Measurements from ENCODE around the gene DPYSL5.
"Not testable (repeated sequence)": the region's sequence is repeated elsewhere in the genome, so short reads cannot be mapped to it uniquely, and the experiment has no call there.

DPYSL5 gene

GRCh38 chr2:26847655-26848335 lies at the start of gene DPYSL5:
Gene DPYSL5 (plus strand): TSS chr2:26848132. CDS start chr2:26898500, 50,368 bp downstream.
- no peak for DNase-seq (ENCODE audit: low read depth in 2 of 3, low spot score in 1 of 3)

GRCh38 chr2:26801328-26801727 lies 46.6 kb upstream of the DPYSL5 start:
- no peak for DNase-seq (ENCODE audit: low read depth in 2 of 3, low spot score in 1 of 3)

- DNase-seq (ENCODE audit: low read depth in 2 of 3, low spot score in 1 of 3) = no peak
Measured at GRCh38 chr2:26801796-26802195, 46.1 kb upstream of the DPYSL5 start.

GRCh38 chr2:26805241-26805676 lies 42.7 kb upstream of the DPYSL5 start:
- no peak for DNase-seq (ENCODE audit: low read depth in 2 of 3, low spot score in 1 of 3)

- no peak for DNase-seq (ENCODE audit: low read depth in 2 of 3, low spot score in 1 of 3)
Measured at GRCh38 chr2:26807788-26808460, 40.0 kb upstream of the DPYSL5 start.

GRCh38 chr2:26809211-26809610 lies 38.7 kb upstream of the DPYSL5 start:
- DNase-seq (ENCODE audit: low read depth in 2 of 3, low spot score in 1 of 3) = no peak

GRCh38 chr2:26809876-26810577 lies 37.9 kb upstream of the DPYSL5 start:
- DNase-seq (ENCODE audit: low read depth in 2 of 3, low spot score in 1 of 3) = no peak

- no peak for DNase-seq (ENCODE audit: low read depth in 2 of 3, low spot score in 1 of 3)
Measured at GRCh38 chr2:26811261-26811660, 36.7 kb upstream of the DPYSL5 start.

- no peak for DNase-seq (ENCODE audit: low read depth in 2 of 3, low spot score in 1 of 3)
Measured at GRCh38 chr2:26811791-26812694, 35.9 kb upstream of the DPYSL5 start.

- DNase-seq (ENCODE audit: low read depth in 2 of 3, low spot score in 1 of 3) = no peak
Measured at GRCh38 chr2:26812731-26813130, 35.2 kb upstream of the DPYSL5 start.

GRCh38 chr2:26814072-26814765 lies 33.7 kb upstream of the DPYSL5 start:
- not testable (repeated sequence) for DNase-seq (ENCODE audit: low read depth in 2 of 3, low spot score in 1 of 3)

GRCh38 chr2:26816893-26817292 lies 31.0 kb upstream of the DPYSL5 start:
- no peak for DNase-seq (ENCODE audit: low read depth in 2 of 3, low spot score in 1 of 3)

- DNase-seq (ENCODE audit: low read depth in 2 of 3, low spot score in 1 of 3) = no peak
Measured at GRCh38 chr2:26818255-26818654, 29.7 kb upstream of the DPYSL5 start.

- no peak for DNase-seq (ENCODE audit: low read depth in 2 of 3, low spot score in 1 of 3)
Measured at GRCh38 chr2:26818972-26819371, 29.0 kb upstream of the DPYSL5 start.

GRCh38 chr2:26820932-26821331 lies 27.0 kb upstream of the DPYSL5 start:
- no peak for DNase-seq (ENCODE audit: low read depth in 2 of 3, low spot score in 1 of 3)

- DNase-seq (ENCODE audit: low read depth in 2 of 3, low spot score in 1 of 3) = no peak
Measured at GRCh38 chr2:26822877-26823276, 25.1 kb upstream of the DPYSL5 start.

GRCh38 chr2:26838121-26838906 lies 9.6 kb upstream of the DPYSL5 start:
- DNase-seq (ENCODE audit: low read depth in 2 of 3, low spot score in 1 of 3) = no peak

GRCh38 chr2:26840937-26841610 lies 6.9 kb upstream of the DPYSL5 start:
- DNase-seq (ENCODE audit: low read depth in 2 of 3, low spot score in 1 of 3) = no peak

- no peak for DNase-seq (ENCODE audit: low read depth in 2 of 3, low spot score in 1 of 3)
Measured at GRCh38 chr2:26843041-26843440, 4.9 kb upstream of the DPYSL5 start.

Measured in stimulated activated CD4-positive, alpha-beta T cell treated with anti-CD3 and anti-CD28 coated beads, Interleukin-12 subunit alpha, Interleukin-12 subunit beta, amount 100 ng/mL, for 48 hours (primary cell).